Activated T-helper 1 cell treated with Interleukin-2 at 50 U/mL for 16 hours (primary cell): ENCODE results near the gene TAF7L.

Experiments
- DNase-seq: peaks from one replicate; pipeline ENCODE4 v3.0.0-alpha.2; 2020; ENCODE audit warnings: low read depth

The TAF7L gene

DNA sequence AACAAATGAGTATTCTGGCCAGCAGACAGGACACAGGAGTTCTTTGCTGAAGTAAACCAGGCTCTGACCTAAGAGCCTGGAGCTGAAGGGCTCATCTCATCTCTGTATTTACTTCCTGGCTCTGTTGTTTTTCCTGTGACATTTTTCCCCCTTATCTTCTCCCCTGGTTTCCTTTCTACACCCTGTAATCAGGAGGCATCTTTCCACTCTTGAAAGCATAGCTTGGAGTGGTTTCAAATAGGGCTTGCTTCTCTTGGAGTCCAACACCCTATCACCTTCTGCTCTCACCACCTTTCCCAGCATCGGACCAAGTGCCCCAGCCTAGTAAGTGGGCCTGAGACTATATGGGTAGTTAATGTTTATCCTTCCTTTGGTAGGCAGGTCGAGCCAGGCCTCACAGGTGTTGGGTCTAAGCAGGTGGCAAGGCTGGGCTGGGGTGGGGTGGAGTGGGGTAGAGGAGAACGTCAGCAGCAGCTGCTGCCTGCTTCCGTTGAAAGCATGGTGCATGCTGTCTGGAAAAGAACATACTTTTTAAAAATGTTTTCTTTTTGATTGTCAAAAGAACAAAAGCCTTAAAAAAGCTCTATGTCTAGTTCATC lies 70.4 kb downstream of the TAF7L start:
- DNase-seq, result no peak

DNA sequence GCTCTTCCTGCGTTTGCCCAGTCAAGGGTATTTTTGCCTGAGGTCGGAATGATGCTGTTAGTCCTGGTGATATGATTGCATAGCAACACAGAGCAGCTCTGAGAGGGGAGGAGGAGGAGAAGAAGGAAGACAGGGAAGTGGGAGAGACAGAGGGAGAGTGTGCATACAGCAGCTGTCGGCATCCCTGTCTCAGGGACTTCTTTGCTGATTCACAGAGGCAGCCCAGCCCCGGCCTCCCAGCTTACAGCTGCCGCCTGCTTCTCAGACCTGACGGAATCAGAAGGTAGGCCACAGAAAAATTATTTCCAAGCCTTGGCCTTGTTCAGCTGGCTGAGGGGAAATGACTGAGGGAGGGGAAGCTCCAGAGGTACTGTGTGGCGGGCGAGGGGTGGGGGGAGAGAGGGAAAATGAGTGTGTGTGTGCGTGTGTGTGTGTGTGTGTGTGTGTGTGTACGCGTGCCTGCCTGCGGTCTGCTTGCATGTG lies 71.2 kb downstream of the TAF7L start:
- no peak for DNase-seq

DNA sequence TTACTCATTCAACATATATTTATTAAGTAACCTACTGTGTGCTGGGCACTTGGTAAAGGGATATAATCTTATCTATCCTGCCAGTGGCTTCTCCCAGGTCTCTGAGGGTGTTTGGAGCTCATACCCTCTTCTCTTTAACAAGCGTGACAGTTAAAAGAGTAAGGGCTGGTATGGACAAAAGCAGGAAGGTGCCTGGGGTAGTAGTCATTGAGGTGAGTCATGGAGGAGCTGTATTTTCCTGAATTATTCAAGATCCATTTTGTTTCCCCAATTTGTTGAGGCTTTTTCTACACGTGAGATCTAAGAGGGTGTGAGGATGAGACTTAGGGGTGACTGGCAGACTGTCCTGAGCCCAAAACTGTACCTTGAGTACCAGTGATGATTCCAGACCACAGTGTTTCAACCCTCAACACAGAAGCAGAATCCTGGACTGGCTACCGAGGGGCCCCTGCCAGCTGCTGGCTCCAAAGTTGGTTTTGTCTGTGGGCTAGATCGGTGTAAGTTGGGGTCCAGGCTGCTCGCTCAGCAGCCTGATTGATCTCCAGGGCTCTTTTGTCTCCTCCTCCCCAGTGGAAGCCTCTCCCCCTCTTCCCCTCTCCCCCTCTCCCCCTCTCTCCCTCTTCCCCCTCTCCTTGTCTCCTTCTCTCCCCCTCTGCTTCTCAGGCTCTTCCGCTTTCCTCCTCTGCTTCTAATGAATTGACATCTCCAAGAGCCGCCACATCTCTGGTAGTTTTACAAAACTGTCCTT lies 71.8 kb downstream of the TAF7L start, which contains the start of gene DRP2:
DRP2 (plus strand) TSS at position 671 of the 748 bp plus-strand sequence. CDS start 11,862 bp downstream, outside the sequence.
- DNase-seq, result no peak
